Erythroblast (primary cell): ENCODE measurements around the gene CAMTA2.

Experiments used
- GATA1 ChIP-seq: IDR thresholded peaks from 2 replicates; pipeline ENCODE4 v1.6.1; 2011; ENCODE audit warnings: low read depth, mild to moderate bottlenecking, control low read depth, low read length, moderate library complexity
- POLR2A ChIP-seq: IDR thresholded peaks from 2 replicates; pipeline ENCODE4 v1.6.1; 2011; ENCODE audit warnings: mild to moderate bottlenecking, low read length

DNA sequence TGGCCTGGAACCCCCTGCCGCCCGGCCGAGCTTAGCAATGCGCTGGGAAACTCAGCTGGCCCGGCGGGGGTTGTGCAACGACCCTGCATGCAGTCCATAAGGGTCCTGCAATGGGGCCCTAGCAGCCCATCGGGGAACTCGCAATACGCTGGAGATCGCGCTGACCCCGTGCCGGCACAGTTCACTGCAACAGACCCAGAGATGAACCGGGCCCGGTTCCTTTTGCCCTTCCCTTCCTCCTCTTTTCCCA lies 48.0 kb downstream of the CAMTA2 start:
- TF ChIP-seq POLR2A, result no peak
- no peak for TF ChIP-seq GATA1
